ENCODE results near the gene ADK. TPM values are rescaled to one million over a fixed set of nuclear protein-coding genes. Genes with fewer than 3 reads are reported as not detected.
"Not testable (repeated sequence)": the region's sequence is repeated elsewhere in the genome, so short reads cannot be mapped to it uniquely, and the experiment has no call there.

ADK gene
- polyA plus RNA-seq, 4 donors, result 7.2 to 32.3 (median 16.1) TPM

DNA sequence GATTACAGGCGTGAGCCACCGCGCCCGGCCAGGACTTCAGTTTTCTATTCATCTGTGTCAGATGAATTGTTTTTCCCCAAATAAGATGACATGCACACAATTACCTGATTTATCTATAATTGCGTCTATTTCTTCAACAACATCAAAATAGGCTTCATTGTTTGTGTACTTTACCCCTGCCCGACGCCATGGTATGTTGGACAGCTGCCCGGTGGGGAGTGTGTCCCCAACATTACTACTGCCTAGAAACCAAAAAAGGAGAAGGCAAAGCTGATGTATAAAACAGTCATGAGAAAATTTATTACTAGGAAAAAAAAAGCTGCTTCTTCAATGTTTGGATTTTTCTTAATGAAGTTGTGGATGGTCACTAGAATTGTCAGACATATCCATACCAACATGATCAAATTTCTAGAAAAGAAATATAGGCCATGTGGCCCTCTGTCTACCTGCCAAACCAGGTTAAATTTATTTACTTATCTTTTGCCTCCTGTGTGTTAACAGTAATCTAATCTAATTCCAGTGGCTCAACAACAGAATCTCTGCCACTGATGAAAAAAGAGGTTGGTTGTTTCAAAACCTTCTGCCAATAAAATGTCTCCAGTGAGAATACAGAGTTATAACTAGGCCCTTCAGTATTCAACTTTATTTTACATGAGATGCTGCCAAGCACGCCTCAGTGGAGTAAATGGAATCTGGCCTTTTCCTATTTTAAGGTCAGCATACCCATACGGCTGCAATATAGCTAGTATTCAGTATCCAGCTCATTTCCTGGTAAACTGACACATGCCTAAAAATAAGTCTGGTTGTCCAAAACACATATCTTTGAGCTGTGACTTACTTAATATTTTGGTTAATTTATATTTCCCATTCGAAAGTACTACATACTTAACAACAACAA lies 16.8 kb upstream of the ADK start:
- Histone ChIP-seq H3K9me3 (ENCODE audit: control insufficient read depth in 2 of 2, insufficient read depth in 1 of 2, low read depth in 1 of 2, low read length in 1 of 2) (no peaks in the 10 kb centered on the region), H3K27ac (ENCODE audit: low read depth in 1 of 3, low read length in 2 of 3) (no peak overlapping the region), H3K27me3 (ENCODE audit: control insufficient read depth in 3 of 3, insufficient read depth in 3 of 3, low read length in 3 of 3) (no peaks in the 10 kb centered on the region), H3K36me3 (ENCODE audit: control insufficient read depth in 3 of 3, insufficient read depth in 2 of 3, low read depth in 1 of 3, low read length in 3 of 3) (peaks cover 4 to 41% (median 10%) of the 10 kb centered on the region in 3 donors), H3K4me1 (ENCODE audit: control insufficient read depth in 3 of 3, insufficient read depth in 2 of 3, low read depth in 1 of 3, low read length in 2 of 3) (no peaks in the 10 kb centered on the region), H3K4me3 (ENCODE audit: low read depth in 1 of 3, low read length in 3 of 3) (no peak overlapping the region)
- no peak for FAIRE-seq
- 76 to 83% (median 80%) methylated on average over 11 of the region's 11 CpGs for WGBS, 3 donors
- no peak for DNase-seq

DNA sequence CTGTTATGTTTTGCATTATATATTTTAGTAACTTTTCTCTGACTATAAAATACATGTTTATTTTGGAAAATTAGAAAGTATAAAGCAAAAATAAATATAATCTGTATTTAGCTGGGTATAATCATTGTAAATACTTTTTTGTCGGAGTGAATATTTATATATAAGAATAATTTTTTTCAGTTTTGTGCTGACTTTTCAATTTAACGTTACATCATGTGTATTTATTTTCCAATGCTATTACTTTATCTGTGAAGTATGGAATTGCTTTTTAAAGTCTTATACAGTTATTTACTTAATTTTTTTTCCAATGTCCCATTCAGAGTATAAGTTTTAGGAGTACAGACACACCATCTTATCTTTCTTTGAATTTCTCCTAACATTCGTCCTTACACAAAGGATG lies 15.6 kb upstream of the ADK start:
- Histone ChIP-seq H3K4me1 (ENCODE audit: control insufficient read depth in 3 of 3, insufficient read depth in 2 of 3, low read depth in 1 of 3, low read length in 2 of 3) (no peaks in the 10 kb centered on the region), H3K4me3 (ENCODE audit: low read depth in 1 of 3, low read length in 3 of 3) (no peak overlapping the region), H3K9me3 (ENCODE audit: control insufficient read depth in 2 of 2, insufficient read depth in 1 of 2, low read depth in 1 of 2, low read length in 1 of 2) (peaks cover 0 to 2% of the 10 kb centered on the region in 2 donors), H3K27ac (ENCODE audit: low read depth in 1 of 3, low read length in 2 of 3) (no peak overlapping the region), H3K36me3 (ENCODE audit: control insufficient read depth in 3 of 3, insufficient read depth in 2 of 3, low read depth in 1 of 3, low read length in 3 of 3) (peaks cover 4 to 42% (median 8%) of the 10 kb centered on the region in 3 donors), H3K27me3 (ENCODE audit: control insufficient read depth in 3 of 3, insufficient read depth in 3 of 3, low read length in 3 of 3) (no peaks in the 10 kb centered on the region)
- FAIRE-seq, result no peak
- DNase-seq, result no peak
- 93 to 96% (median 94%) methylated on average over 3 of the region's 3 CpGs for WGBS, 3 donors

DNA sequence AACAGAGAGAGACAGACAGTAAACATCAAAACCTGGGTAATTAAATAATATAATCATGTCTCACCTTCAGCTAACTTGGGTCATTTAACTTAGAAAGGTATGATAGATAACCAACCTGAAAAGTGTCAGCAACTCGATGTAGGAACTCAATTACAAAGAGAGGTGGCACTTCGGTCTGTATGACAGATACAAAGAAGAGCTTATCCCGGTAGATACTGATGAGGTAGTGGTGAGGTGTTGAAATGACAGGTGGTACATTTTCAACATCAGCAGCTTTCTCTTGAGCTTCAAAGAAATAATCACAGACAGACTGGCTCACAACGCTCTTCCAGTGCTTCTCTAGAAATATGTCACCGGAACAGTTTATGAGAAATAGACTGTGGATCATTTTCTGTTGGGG lies 13.0 kb upstream of the ADK start:
- Histone ChIP-seq H3K27me3 (ENCODE audit: control insufficient read depth in 3 of 3, insufficient read depth in 3 of 3, low read length in 3 of 3) (no peaks in the 10 kb centered on the region), H3K4me3 (ENCODE audit: low read depth in 1 of 3, low read length in 3 of 3) (no peak overlapping the region), H3K27ac (ENCODE audit: low read depth in 1 of 3, low read length in 2 of 3) (no peak overlapping the region), H3K36me3 (ENCODE audit: control insufficient read depth in 3 of 3, insufficient read depth in 2 of 3, low read depth in 1 of 3, low read length in 3 of 3) (peaks cover 4 to 26% (median 8%) of the 10 kb centered on the region in 3 donors), H3K4me1 (ENCODE audit: control insufficient read depth in 3 of 3, insufficient read depth in 2 of 3, low read depth in 1 of 3, low read length in 2 of 3) (no peaks in the 10 kb centered on the region), H3K9me3 (ENCODE audit: control insufficient read depth in 2 of 2, insufficient read depth in 1 of 2, low read depth in 1 of 2, low read length in 1 of 2) (peaks cover 0 to 2% of the 10 kb centered on the region in 2 donors)
- 91 to 94% (median 92%) methylated on average over 5 of the region's 5 CpGs for WGBS, 3 donors
- DNase-seq, result no peak
- no peak for FAIRE-seq

DNA sequence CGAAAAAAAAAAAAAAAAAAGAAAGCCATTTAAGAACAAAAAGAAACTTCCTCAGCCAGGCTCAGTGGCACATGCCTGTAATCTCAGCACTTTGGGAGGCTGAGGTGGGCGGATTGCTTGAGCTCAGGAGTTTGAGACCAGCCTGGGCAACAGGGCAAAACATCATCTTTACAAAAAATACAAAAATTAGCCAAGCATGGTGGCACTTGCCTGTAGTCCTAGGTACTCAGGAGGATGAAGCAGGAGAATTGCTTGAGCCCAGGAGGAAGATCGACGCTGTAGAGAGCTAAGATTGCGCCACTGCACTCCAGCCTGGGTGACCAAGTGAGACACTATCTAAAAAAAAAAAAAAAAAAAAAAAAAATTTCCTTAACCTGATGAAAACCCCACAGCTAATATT lies 12.4 kb upstream of the ADK start:
- H3K27me3 ChIP-seq (ENCODE audit: control insufficient read depth in 3 of 3, insufficient read depth in 3 of 3, low read length in 3 of 3); DNase-seq; H3K4me1 ChIP-seq (ENCODE audit: control insufficient read depth in 3 of 3, insufficient read depth in 2 of 3, low read depth in 1 of 3, low read length in 2 of 3); FAIRE-seq; H3K9me3 ChIP-seq (ENCODE audit: control insufficient read depth in 2 of 2, insufficient read depth in 1 of 2, low read depth in 1 of 2, low read length in 1 of 2); H3K4me3 ChIP-seq (ENCODE audit: low read depth in 1 of 3, low read length in 3 of 3); H3K27ac ChIP-seq (ENCODE audit: low read depth in 1 of 3, low read length in 2 of 3): not testable (repeated sequence)
- WGBS, 3 donors, result 93 to 98% (median 98%) methylated on average over 5 of the region's 5 CpGs
- peaks cover 4 to 21% (median 8%) of the 10 kb centered on the region in 3 donors for H3K36me3 ChIP-seq (ENCODE audit: control insufficient read depth in 3 of 3, insufficient read depth in 2 of 3, low read depth in 1 of 3, low read length in 3 of 3)

DNA sequence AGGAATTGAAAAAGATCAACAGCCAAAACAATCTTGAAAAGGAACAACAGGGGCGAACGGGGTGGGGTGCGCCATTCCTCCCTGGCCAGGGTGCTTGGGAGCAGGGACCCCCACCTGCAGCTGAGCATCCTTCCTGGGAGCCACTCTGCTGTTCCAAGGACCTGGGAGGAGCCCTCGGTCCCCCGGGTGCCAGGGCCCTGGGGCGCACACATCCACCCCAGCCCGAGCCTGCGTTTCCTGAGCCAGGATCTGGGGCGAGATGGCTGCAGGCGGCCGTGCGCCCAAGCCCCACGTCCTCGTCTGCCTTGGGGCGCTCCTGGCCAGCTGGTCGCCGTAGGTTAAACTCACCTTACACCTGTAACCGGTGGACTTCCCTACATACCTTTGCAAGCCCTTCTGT lies 11.0 kb upstream of the ADK start:
- Histone ChIP-seq H3K27me3 (ENCODE audit: control insufficient read depth in 3 of 3, insufficient read depth in 3 of 3, low read length in 3 of 3) (no peaks in the 10 kb centered on the region), H3K36me3 (ENCODE audit: control insufficient read depth in 3 of 3, insufficient read depth in 2 of 3, low read depth in 1 of 3, low read length in 3 of 3) (peaks cover 2 to 23% (median 6%) of the 10 kb centered on the region in 3 donors)
- WGBS, 3 donors, result 97 to 98% (median 97%) methylated on average over 18 of the region's 18 CpGs

DNA sequence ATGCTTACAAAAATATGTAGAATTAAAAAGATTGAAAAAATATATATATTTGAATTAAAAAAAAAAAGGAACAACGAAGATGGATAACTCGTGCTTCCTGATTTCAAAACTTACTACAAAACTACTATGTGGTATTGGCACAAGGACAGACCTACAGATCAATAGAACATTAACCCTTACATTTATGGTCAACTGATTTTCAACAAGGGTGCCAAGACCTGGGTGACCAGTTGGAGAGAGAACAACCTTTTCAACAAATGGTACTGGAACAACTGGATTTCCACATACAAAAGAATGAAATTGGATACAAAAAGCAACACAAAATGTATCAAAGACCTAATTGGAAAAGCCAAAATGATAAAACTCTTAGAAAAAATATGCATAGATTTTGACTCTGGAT lies 10.5 kb upstream of the ADK start:
- no peak overlapping the region for H3K27ac ChIP-seq (ENCODE audit: low read depth in 1 of 3, low read length in 2 of 3)
- peaks cover 0 to 2% of the 10 kb centered on the region in 2 donors for H3K9me3 ChIP-seq (ENCODE audit: control insufficient read depth in 2 of 2, insufficient read depth in 1 of 2, low read depth in 1 of 2, low read length in 1 of 2)
- H3K4me3 ChIP-seq (ENCODE audit: low read depth in 1 of 3, low read length in 3 of 3), result no peak overlapping the region
- no peaks in the 10 kb centered on the region for H3K27me3 ChIP-seq (ENCODE audit: control insufficient read depth in 3 of 3, insufficient read depth in 3 of 3, low read length in 3 of 3)
- DNase-seq, result no peak
- FAIRE-seq, result no peak
- WGBS, 3 donors, result 75 to 83% (median 79%) methylated on average over 2 of the region's 2 CpGs
- H3K36me3 ChIP-seq (ENCODE audit: control insufficient read depth in 3 of 3, insufficient read depth in 2 of 3, low read depth in 1 of 3, low read length in 3 of 3), result peaks cover 2 to 23% (median 6%) of the 10 kb centered on the region in 3 donors
- no peaks in the 10 kb centered on the region for H3K4me1 ChIP-seq (ENCODE audit: control insufficient read depth in 3 of 3, insufficient read depth in 2 of 3, low read depth in 1 of 3, low read length in 2 of 3)

More for the DNA sequence above, 11.0 kb upstream of the ADK start:
- DNase-seq (no peak), FAIRE-seq (no peak)
- H3K27ac ChIP-seq (ENCODE audit: low read depth in 1 of 3, low read length in 2 of 3), result no peak overlapping the region
- peaks cover 0 to 2% of the 10 kb centered on the region in 2 donors for H3K9me3 ChIP-seq (ENCODE audit: control insufficient read depth in 2 of 2, insufficient read depth in 1 of 2, low read depth in 1 of 2, low read length in 1 of 2)
- H3K4me3 ChIP-seq (ENCODE audit: low read depth in 1 of 3, low read length in 3 of 3), result no peak overlapping the region
- no peaks in the 10 kb centered on the region for H3K4me1 ChIP-seq (ENCODE audit: control insufficient read depth in 3 of 3, insufficient read depth in 2 of 3, low read depth in 1 of 3, low read length in 2 of 3)

DNA sequence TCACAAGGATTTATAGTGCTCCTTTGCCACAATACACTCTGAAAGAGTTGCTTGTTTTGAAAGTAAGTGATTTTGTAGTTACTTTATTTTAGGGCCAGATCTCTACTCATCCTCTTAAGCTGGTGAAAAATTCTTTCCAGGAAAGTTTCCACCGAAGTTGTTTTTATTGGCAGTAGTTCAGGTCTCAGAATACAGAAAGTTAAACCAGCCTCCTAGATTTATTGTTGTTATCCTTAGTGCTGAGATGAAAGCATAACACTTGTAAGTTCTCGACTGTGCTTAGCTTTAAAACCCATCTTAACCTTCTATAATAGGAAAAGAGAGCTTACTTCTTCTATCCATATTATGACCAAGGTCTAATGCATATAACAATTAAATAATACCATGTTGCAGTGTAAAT lies 5.9 kb upstream of the ADK start:
- 41 to 52% (median 44%) methylated on average over 2 of the region's 2 CpGs for WGBS, 3 donors
- H3K9me3 ChIP-seq (ENCODE audit: control insufficient read depth in 2 of 2, insufficient read depth in 1 of 2, low read depth in 1 of 2, low read length in 1 of 2), result peaks cover 0 to under 1% of the 10 kb centered on the region in 2 donors
- DNase-seq (no peak), FAIRE-seq (no peak)
- no peak overlapping the region for H3K27ac ChIP-seq (ENCODE audit: low read depth in 1 of 3, low read length in 2 of 3)
- H3K36me3 ChIP-seq (ENCODE audit: control insufficient read depth in 3 of 3, insufficient read depth in 2 of 3, low read depth in 1 of 3, low read length in 3 of 3), result peaks cover 0 to 15% (median 0%) of the 10 kb centered on the region in 3 donors
- no peak overlapping the region for H3K4me3 ChIP-seq (ENCODE audit: low read depth in 1 of 3, low read length in 3 of 3)
- no peaks in the 10 kb centered on the region for H3K27me3 ChIP-seq (ENCODE audit: control insufficient read depth in 3 of 3, insufficient read depth in 3 of 3, low read length in 3 of 3)
- peaks cover 0 to 4% (median 2%) of the 10 kb centered on the region in 3 donors for H3K4me1 ChIP-seq (ENCODE audit: control insufficient read depth in 3 of 3, insufficient read depth in 2 of 3, low read depth in 1 of 3, low read length in 2 of 3)

DNA sequence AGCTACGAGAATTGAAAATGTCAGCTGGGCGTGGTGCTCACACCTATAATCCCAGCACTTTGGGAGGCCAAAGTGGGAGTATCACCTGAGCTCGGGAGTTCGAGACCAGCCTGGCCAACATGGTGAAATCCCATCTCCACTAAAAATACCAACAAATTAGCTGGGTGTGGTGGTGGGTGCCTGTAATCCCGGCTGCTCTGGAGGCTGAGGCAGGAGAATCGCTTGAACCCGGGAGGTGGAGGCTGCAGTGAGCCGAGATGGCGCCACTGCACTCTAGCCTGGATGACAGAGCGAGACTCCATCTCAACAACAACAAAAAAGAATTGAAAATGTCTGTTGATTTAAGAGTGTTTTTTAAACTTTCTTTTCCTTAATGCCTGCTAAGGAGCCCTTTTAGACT lies 4.0 kb upstream of the ADK start:
- not testable (repeated sequence) for H3K27ac ChIP-seq (ENCODE audit: low read depth in 1 of 3, low read length in 2 of 3); H3K9me3 ChIP-seq (ENCODE audit: control insufficient read depth in 2 of 2, insufficient read depth in 1 of 2, low read depth in 1 of 2, low read length in 1 of 2); FAIRE-seq; H3K27me3 ChIP-seq (ENCODE audit: control insufficient read depth in 3 of 3, insufficient read depth in 3 of 3, low read length in 3 of 3); H3K4me1 ChIP-seq (ENCODE audit: control insufficient read depth in 3 of 3, insufficient read depth in 2 of 3, low read depth in 1 of 3, low read length in 2 of 3); DNase-seq; H3K4me3 ChIP-seq (ENCODE audit: low read depth in 1 of 3, low read length in 3 of 3)
- H3K36me3 ChIP-seq (ENCODE audit: control insufficient read depth in 3 of 3, insufficient read depth in 2 of 3, low read depth in 1 of 3, low read length in 3 of 3), result peaks cover 0 to 12% (median 0%) of the 10 kb centered on the region in 3 donors
- 94 to 97% (median 96%) methylated on average over 10 of the region's 10 CpGs for WGBS, 3 donors

Measured in small intestine (tissue), 7 donors.